GM21576 (cell line): Measurements from ENCODE around the gene ATP11A.
"Not testable (repeated sequence)": the region's sequence is repeated elsewhere in the genome, so short reads cannot be mapped to it uniquely, and the experiment has no call there.

Experiments used
- ATAC-seq: cut with Tn5 transposase; IDR thresholded peaks from one replicate; pipeline ENCODE4 v1.9.1; 2021; ENCODE audit warnings: mild to moderate bottlenecking, moderate library complexity; ENCODE audit not compliant: unreplicated experiment

The ATP11A gene

GRCh38 chr13:112850273-112850672, 160.4 kb downstream of the ATP11A start:
- no peak for ATAC-seq

- ATAC-seq = no peak
Observed at GRCh38 chr13:112851107-112852038, 161.5 kb downstream of the ATP11A start.

- ATAC-seq = no peak
Observed at GRCh38 chr13:112852392-112852791, 162.6 kb downstream of the ATP11A start.

- no peak for ATAC-seq
Observed at GRCh38 chr13:112852808-112853207, 163.0 kb downstream of the ATP11A start.

- no peak for ATAC-seq
Observed at GRCh38 chr13:112854321-112854720, 164.5 kb downstream of the ATP11A start.

- ATAC-seq = no peak
Observed at GRCh38 chr13:112855859-112856258, 166.0 kb downstream of the ATP11A start.

- no peak for ATAC-seq
Observed at GRCh38 chr13:112857914-112858490, 168.2 kb downstream of the ATP11A start.

GRCh38 chr13:112859128-112859816, 169.4 kb downstream of the ATP11A start:
- ATAC-seq = no peak

- ATAC-seq = peak; percentile 95
Observed at GRCh38 chr13:112859817-112860190, 170.0 kb downstream of the ATP11A start.

GRCh38 chr13:112861876-112862615, 172.2 kb downstream of the ATP11A start:
- no peak for ATAC-seq

- ATAC-seq = not testable (repeated sequence)
Observed at GRCh38 chr13:112863356-112863755, 173.5 kb downstream of the ATP11A start.

GRCh38 chr13:112865478-112865877, 175.6 kb downstream of the ATP11A start:
- not testable (repeated sequence) for ATAC-seq

GRCh38 chr13:112867301-112867711, 177.5 kb downstream of the ATP11A start:
- no peak for ATAC-seq

- ATAC-seq = no peak
Observed at GRCh38 chr13:112868308-112868707, 178.5 kb downstream of the ATP11A start.

- no peak for ATAC-seq
Observed at GRCh38 chr13:112869202-112870050, 179.6 kb downstream of the ATP11A start.

GRCh38 chr13:112870051-112870331, 180.2 kb downstream of the ATP11A start:
- no peak for ATAC-seq

- no peak for ATAC-seq
Observed at GRCh38 chr13:112870737-112871287, 181.0 kb downstream of the ATP11A start.

- ATAC-seq = no peak
Observed at GRCh38 chr13:112871742-112872141, 181.9 kb downstream of the ATP11A start.

- ATAC-seq = peak; percentile 42
Observed at GRCh38 chr13:112872657-112873631, 183.1 kb downstream of the ATP11A start.
